Measurements from ENCODE around the gene PRSS57. TPM values are rescaled to one million over a fixed set of nuclear protein-coding genes. Genes with fewer than 3 reads are reported as not detected.

PRSS57 gene
- total RNA-seq, 2 donors from 2014 or later, result 1.7 TPM; not detected in 1

DNA sequence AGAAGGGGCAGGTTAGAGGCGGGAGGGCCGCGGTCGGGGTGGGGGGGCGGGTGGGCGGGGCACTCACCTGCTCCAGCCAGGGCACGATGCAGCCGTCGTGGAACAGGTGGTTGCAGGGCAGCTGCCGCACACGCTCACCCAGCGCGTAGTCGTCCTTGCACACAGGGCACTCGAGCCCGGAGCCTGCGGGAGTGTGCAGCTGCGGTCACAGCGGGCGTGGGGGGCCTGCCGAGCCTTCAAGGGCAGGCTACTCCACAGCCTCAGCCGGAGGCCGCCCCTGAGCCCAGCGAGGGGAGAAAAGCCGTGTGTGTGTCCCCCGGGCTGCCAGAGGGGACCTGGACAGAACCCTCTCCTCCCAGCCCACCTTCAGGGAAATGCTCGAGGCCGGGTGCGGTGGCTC is 46.9 kb downstream of the PRSS57 start:
- Histone ChIP-seq H3K4me3 (no peak overlapping the region), H3K27ac (no peak overlapping the region), H3K4me1 (replicated peaks) (no peaks in the 10 kb centered on the region), H3K9me3 (no peaks in the 10 kb centered on the region), H3K36me3 (peaks cover 0 to 6% of the 10 kb centered on the region in 2 donors), H3K27me3 (replicated peaks; ENCODE audit: insufficient read depth) (no peaks in the 10 kb centered on the region)
- TF ChIP-seq, protein P1, sequence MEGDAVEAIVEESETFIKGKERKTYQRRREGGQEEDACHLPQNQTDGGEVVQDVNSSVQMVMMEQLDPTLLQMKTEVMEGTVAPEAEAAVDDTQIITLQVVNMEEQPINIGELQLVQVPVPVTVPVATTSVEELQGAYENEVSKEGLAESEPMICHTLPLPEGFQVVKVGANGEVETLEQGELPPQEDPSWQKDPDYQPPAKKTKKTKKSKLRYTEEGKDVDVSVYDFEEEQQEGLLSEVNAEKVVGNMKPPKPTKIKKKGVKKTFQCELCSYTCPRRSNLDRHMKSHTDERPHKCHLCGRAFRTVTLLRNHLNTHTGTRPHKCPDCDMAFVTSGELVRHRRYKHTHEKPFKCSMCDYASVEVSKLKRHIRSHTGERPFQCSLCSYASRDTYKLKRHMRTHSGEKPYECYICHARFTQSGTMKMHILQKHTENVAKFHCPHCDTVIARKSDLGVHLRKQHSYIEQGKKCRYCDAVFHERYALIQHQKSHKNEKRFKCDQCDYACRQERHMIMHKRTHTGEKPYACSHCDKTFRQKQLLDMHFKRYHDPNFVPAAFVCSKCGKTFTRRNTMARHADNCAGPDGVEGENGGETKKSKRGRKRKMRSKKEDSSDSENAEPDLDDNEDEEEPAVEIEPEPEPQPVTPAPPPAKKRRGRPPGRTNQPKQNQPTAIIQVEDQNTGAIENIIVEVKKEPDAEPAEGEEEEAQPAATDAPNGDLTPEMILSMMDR (IDR thresholded peaks at IDR 0.05), result no peak
- TF ChIP-seq POLR2AphosphoS5 (IDR thresholded peaks at IDR 0.05), result no peak
- no peak for TF ChIP-seq POLR2A (IDR thresholded peaks at IDR 0.05)
- 87% methylated on average over 26 of the region's 29 CpGs for WGBS
- intact Hi-C loops (cut with DNase I), result no loop called here
- no peak for DNase-seq (ENCODE audit: low spot score)

DNA sequence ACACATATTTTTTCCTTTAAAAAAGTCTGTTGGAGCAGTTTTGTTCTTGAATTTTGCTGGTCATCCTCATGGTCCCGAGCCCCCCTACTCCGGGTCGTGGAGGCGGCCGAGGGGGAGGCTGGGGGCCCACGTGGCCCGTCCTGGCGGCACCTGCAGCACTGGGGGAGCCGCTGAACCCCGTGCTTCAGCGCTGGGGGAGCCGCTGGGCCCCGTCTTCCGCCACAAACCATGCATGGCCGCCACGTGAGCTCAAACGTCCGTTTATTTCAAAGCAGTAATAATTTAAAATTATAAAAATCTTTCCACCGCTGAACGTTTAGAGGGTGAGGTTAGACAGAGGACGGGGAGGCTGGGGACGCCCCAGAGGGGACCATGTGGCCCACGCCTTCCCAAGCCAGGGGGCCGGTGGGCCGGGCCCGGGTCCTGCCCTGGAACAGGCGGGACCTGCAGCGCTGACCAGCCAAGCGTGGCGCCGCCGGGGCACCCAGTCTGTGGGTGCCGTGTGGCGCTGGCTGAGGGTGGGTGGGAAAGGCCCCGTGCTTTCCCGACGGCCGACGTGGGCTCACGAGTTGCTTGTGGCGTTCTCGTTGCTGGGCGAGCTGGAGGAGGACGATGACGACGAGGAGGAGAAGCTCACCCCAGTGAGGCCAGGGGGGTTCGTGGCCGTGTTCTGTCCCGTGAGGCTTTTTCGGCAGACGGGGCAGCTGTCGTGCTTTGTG is 47.5 kb downstream of the PRSS57 start:
- H3K4me1 ChIP-seq (replicated peaks), result no peaks in the 10 kb centered on the region
- H3K36me3 ChIP-seq, result peaks cover 0 to 6% of the 10 kb centered on the region in 2 donors
- H3K4me3 ChIP-seq, result no peak overlapping the region
- TF ChIP-seq POLR2AphosphoS5 (IDR thresholded peaks at IDR 0.05), result no peak
- no peak for TF ChIP-seq POLR2A (IDR thresholded peaks at IDR 0.05)
- TF ChIP-seq, protein P1 (IDR thresholded peaks at IDR 0.05), result no peak
- intact Hi-C loops (cut with DNase I), result loop anchor here (2.0 kb wide), 1 partner anchor 65 kb away; no protein-coding TSS in a partner anchor
- no peak overlapping the region for H3K27ac ChIP-seq
- H3K27me3 ChIP-seq (replicated peaks; ENCODE audit: insufficient read depth), result no peaks in the 10 kb centered on the region
- DNase-seq (ENCODE audit: low spot score), result no peak
- no peaks in the 10 kb centered on the region for H3K9me3 ChIP-seq
- 91% methylated on average over 52 of the region's 52 CpGs for WGBS

DNA sequence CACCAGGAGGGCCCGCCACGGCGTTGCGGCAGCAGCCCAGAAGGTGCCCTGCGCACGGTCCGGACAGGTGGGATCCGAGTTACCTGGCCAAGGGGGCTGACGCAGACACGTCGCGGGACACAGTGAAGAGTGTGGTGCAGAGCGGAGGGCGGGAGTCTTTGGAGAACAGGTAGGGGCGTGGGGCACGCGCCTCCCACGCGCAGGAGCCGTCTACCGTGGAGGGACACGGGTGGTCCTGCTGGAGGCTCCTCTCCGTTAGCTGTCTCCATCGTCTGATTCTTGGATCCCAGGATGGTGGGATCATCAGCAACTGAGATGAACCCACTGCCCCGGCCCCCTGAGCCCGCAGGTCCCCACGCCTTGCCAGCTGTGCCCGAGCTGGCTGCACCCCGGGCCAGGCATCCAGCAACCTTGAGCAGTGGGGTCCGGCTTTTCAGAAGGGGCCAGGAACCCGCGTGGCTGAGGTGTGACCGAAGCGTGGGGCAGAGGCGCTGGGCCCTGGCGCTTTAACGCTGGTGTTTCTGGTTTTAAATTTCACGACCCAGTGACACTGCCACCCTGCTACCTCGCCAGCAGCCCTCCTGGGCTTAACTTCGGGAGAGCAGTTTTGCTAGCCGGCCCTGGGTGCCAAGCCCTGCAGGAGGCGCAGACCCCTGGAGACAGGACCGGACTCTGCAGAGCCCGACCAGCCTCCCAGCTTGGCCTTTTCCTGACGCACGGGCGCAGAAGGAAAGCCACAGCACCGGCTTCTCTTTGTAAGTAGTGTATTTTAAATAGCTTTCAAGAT is 48.3 kb downstream of the PRSS57 start:
- H3K4me1 ChIP-seq (replicated peaks), result no peaks in the 10 kb centered on the region
- intact Hi-C loops (cut with DNase I), result loop anchor here (2.0 kb wide), 1 partner anchor 64 kb away; no protein-coding TSS in a partner anchor
- DNase-seq (ENCODE audit: low spot score), result no peak
- H3K27ac ChIP-seq, result no peak overlapping the region
- no peak for TF ChIP-seq POLR2A (IDR thresholded peaks at IDR 0.05)
- TF ChIP-seq POLR2AphosphoS5 (IDR thresholded peaks at IDR 0.05), result no peak
- TF ChIP-seq, protein P1 (IDR thresholded peaks at IDR 0.05), result no peak
- peaks cover 0 to 6% of the 10 kb centered on the region in 2 donors for H3K36me3 ChIP-seq
- H3K4me3 ChIP-seq, result no peak overlapping the region
- no peaks in the 10 kb centered on the region for H3K27me3 ChIP-seq (replicated peaks; ENCODE audit: insufficient read depth)
- 91% methylated on average over 48 of the region's 48 CpGs for WGBS
- H3K9me3 ChIP-seq, result no peaks in the 10 kb centered on the region

DNA sequence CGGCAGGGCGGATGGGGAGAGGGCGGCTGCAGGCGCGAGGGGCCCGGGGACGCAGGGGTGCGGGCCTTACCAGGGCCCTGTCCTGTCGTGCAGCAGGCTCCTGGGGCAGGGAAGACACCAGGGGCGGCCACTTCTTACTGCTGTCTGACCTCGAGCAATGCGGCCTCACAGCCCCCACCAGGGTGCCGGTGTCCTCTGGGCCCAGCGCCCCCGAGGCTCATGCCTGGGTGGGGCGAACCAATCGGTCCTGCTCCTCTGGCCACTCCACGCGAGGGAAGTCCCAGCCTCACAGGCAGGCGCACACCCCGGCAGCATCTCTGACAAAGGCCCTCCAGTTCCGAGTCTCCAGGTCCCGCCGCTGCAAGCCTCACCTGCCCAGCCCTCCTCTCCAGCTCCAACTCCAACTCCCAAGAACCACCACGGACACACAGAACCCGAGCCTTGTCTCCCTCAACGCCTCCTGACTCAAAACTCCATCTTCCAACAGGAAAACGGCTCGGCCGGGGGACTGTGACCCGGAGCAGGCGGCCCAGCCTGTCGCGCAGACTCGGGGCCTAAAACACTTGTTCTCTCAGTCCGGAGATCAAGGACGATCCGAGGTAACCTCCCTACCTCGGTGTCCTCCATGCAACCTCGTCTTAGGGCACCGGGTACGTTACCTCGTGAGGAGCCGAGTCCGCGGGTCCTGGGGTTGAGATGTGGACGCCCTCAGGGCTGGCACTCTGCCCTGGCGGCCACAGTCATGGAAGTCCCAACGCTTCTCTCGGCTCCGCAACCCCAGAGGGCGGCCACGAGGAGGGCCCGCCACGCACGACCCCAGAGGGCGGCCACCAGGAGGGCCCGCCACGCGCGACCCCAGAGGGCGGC is 49.1 kb downstream of the PRSS57 start:
- H3K27me3 ChIP-seq (replicated peaks; ENCODE audit: insufficient read depth), result no peaks in the 10 kb centered on the region
- no peak for DNase-seq (ENCODE audit: low spot score)
- no peaks in the 10 kb centered on the region for H3K4me1 ChIP-seq (replicated peaks)
- H3K4me3 ChIP-seq, result no peak overlapping the region
- TF ChIP-seq POLR2A (IDR thresholded peaks at IDR 0.05) (no peak), POLR2AphosphoS5 (IDR thresholded peaks at IDR 0.05) (no peak)
- TF ChIP-seq, protein P1 (IDR thresholded peaks at IDR 0.05), result no peak
- H3K9me3 ChIP-seq, result no peaks in the 10 kb centered on the region
- no peaks in the 10 kb centered on the region for H3K36me3 ChIP-seq
- intact Hi-C loops (cut with DNase I), result loop anchor here (2.0 kb wide), 1 partner anchor 63 kb away; no protein-coding TSS in a partner anchor
- WGBS, result 93% methylated on average over 54 of the region's 62 CpGs
- no peak overlapping the region for H3K27ac ChIP-seq
